Hematopoietic multipotent progenitor cell treated with erythropoietin and hydrocortisone succinate and interleukin-3 and kit ligand, for 15 days (in vitro differentiated cells): Measurements from ENCODE around the gene ANKH.
A peak's percentile ranks its signal among the peaks of the same experiment; 100 is the strongest.

Source experiments
- DNase-seq: peaks from one replicate; pipeline ENCODE4 v3.0.0-alpha.2; 2015; ENCODE audit warnings: low spot score

The ANKH gene

GRCh38 chr5:14713476-14714390 is 157.8 kb downstream of the ANKH start:
- DNase-seq = no peak

GRCh38 chr5:14712666-14713065 is 158.9 kb downstream of the ANKH start:
- DNase-seq = no peak

GRCh38 chr5:14712131-14712530 is 159.4 kb downstream of the ANKH start:
- no peak for DNase-seq

GRCh38 chr5:14710313-14710994 is 161.1 kb downstream of the ANKH start:
- no peak for DNase-seq

GRCh38 chr5:14708551-14708950 is 163.0 kb downstream of the ANKH start:
- no peak for DNase-seq

GRCh38 chr5:14707811-14708390 is 163.7 kb downstream of the ANKH start:
- no peak for DNase-seq

GRCh38 chr5:14706615-14707021 is 165.0 kb downstream of the ANKH start:
- DNase-seq = no peak

GRCh38 chr5:14705556-14705955 is 166.0 kb downstream of the ANKH start:
- no peak for DNase-seq

GRCh38 chr5:14702238-14702839 is 169.2 kb downstream of the ANKH start:
- DNase-seq = no peak

GRCh38 chr5:14701556-14701955 is 170.0 kb downstream of the ANKH start:
- DNase-seq = no peak

GRCh38 chr5:14700478-14701436 is 170.8 kb downstream of the ANKH start:
- DNase-seq = no peak

- DNase-seq = peak; percentile 49
Measured at GRCh38 chr5:14699807-14700400, 171.7 kb downstream of the ANKH start.

GRCh38 chr5:14699159-14699558 is 172.4 kb downstream of the ANKH start:
- DNase-seq = no peak

- DNase-seq = no peak
Measured at GRCh38 chr5:14698495-14698894, 173.1 kb downstream of the ANKH start.

GRCh38 chr5:14696851-14697250 is 174.7 kb downstream of the ANKH start:
- no peak for DNase-seq

GRCh38 chr5:14696057-14696456 is 175.5 kb downstream of the ANKH start:
- peak; percentile 80 for DNase-seq

- no peak for DNase-seq
Measured at GRCh38 chr5:14695152-14695551, 176.4 kb downstream of the ANKH start.

GRCh38 chr5:14693070-14693469 is 178.5 kb downstream of the ANKH start:
- no peak for DNase-seq

GRCh38 chr5:14687023-14687665 is 184.4 kb downstream of the ANKH start:
- DNase-seq = no peak

GRCh38 chr5:14686517-14686916 is 185.1 kb downstream of the ANKH start:
- DNase-seq = no peak
